Measurements from ENCODE around the gene IL1B. TPM values are rescaled to one million over a fixed set of nuclear protein-coding genes. Genes with fewer than 3 reads are reported as not detected.

The IL1B gene
- total RNA-seq, 2 experiments from 2014 or later, result not detected

DNA sequence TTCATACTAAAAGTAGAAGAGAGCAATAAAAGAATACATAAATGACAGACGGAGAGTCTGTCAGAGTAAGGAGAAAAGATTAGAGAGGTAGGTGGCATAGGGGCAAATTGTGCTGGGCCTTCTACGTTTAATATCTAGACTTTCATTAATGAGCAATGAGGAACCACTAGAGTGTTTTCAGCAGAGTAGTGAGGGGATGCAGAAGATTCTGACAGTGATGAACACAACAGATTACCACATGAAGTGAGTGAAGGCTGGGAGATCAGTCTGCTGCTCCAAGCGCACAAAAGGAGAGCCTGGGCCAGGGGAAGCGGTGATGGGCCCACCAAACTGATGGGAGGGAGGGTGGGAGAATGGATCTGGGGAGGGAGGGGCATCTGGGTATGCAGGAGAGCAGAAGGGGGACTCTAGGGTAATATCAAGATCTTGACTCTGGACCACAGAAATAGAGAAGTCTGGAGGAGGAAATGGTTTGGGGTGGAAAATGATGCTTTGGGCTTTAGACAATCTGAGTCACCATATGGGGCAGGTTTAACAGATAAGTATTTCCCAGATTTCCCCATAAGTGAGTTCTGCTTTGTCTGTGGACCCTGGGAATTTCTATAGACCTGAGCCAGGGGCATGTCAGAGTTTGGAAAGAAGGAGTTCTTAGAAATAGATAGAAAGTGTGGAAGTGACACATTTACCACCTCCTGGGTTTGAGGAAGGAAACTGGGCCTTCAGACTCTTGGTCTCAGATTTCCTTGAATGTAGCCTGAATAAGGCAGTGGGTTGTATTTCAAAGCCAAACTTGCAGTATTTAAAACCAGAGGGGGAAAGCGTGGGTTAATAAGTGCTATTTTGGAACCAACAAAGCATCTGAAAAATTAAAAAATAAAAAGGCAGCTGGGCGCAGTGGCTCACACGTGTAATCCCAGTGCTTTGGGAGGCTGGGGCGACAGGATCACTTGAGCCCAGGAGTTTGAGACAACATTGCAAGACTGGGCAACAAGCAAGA, 37.3 kb downstream of the IL1B start:
- Histone ChIP-seq H3K4me3 (ENCODE audit: low read depth, low read length, poor library complexity, severe bottlenecking) (no peak overlapping the region), H2AFZ (ENCODE audit: low read length) (no peak overlapping the region), H3K9me2 (ENCODE audit: insufficient read depth, low read length) (no peaks in the 10 kb centered on the region), H3K9me3 (ENCODE audit: low read length) (no peaks in the 10 kb centered on the region), H3K4me1 (ENCODE audit: insufficient read depth, low read length, poor library complexity, severe bottlenecking) (peaks cover 3% of the 10 kb centered on the region), H3K79me2 (ENCODE audit: insufficient read depth, low read depth, low read length) (no peaks in the 10 kb centered on the region), H3K36me3 (ENCODE audit: insufficient read depth, low read length) (no peaks in the 10 kb centered on the region), H4K20me1 (ENCODE audit: insufficient read depth, low read length) (no peaks in the 10 kb centered on the region), H3K27ac (ENCODE audit: low read depth, low read length, poor library complexity, severe bottlenecking) (no peak overlapping the region), H3K4me2 (ENCODE audit: low read length) (no peak overlapping the region)
- DNase-seq (ENCODE audit: low spot score), result no peak
- BruUV-seq (replicated peaks), result no TSS peak
- no peak for TF ChIP-seq EZH2phosphoT487 (IDR thresholded peaks at IDR 0.05; ENCODE audit: borderline replicate concordance, low read depth, low read length)
- TF ChIP-seq, protein P1, sequence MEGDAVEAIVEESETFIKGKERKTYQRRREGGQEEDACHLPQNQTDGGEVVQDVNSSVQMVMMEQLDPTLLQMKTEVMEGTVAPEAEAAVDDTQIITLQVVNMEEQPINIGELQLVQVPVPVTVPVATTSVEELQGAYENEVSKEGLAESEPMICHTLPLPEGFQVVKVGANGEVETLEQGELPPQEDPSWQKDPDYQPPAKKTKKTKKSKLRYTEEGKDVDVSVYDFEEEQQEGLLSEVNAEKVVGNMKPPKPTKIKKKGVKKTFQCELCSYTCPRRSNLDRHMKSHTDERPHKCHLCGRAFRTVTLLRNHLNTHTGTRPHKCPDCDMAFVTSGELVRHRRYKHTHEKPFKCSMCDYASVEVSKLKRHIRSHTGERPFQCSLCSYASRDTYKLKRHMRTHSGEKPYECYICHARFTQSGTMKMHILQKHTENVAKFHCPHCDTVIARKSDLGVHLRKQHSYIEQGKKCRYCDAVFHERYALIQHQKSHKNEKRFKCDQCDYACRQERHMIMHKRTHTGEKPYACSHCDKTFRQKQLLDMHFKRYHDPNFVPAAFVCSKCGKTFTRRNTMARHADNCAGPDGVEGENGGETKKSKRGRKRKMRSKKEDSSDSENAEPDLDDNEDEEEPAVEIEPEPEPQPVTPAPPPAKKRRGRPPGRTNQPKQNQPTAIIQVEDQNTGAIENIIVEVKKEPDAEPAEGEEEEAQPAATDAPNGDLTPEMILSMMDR (conservative IDR thresholded peaks at IDR 0.05; ENCODE audit: low read length), result no peak
- ChIA-PET POLR2A (no interaction called here), CTCF (ENCODE audit: unreplicated experiment) (no interaction called here)
- intact Hi-C loops (cut with micrococcal nuclease; ENCODE audit: unreplicated experiment), result no loop called here

DNA sequence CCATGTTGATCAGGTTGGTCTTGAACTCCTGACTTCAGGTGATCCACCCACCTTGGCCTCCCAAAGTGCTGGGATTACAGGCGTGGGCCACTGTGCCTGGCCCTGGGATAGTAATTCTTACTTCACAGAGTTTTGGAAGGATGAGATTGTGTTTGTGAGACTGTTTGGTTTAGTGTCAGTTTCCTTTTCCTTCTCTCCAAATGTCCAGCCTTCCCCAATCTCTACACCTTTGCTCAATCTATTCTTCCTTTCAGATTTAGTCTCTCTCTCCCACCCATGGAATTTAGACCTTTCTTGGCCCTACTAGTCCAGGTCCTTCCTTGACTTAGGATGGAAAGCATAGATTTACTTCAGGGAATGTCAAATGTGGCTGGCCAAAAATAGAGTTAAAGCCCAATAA, 40.1 kb downstream of the IL1B start:
- H2AFZ ChIP-seq (ENCODE audit: low read length), result no peak overlapping the region
- ChIA-PET POLR2A (interaction anchor here (0.7 kb wide), 1 partner anchor 37 kb away, joined by 3 read pairs; no protein-coding TSS in a partner anchor), CTCF (ENCODE audit: unreplicated experiment) (no interaction called here)
- H3K4me2 ChIP-seq (ENCODE audit: low read length), result no peak overlapping the region
- no peaks in the 10 kb centered on the region for H3K9me2 ChIP-seq (ENCODE audit: insufficient read depth, low read length)
- no peak overlapping the region for H3K27ac ChIP-seq (ENCODE audit: low read depth, low read length, poor library complexity, severe bottlenecking)
- DNase-seq (ENCODE audit: low spot score), result no peak
- H3K79me2 ChIP-seq (ENCODE audit: insufficient read depth, low read depth, low read length), result no peaks in the 10 kb centered on the region
- intact Hi-C loops (cut with micrococcal nuclease; ENCODE audit: unreplicated experiment), result no loop called here
- H3K4me3 ChIP-seq (ENCODE audit: low read depth, low read length, poor library complexity, severe bottlenecking), result no peak overlapping the region
- no peaks in the 10 kb centered on the region for H3K36me3 ChIP-seq (ENCODE audit: insufficient read depth, low read length)
- no peaks in the 10 kb centered on the region for H4K20me1 ChIP-seq (ENCODE audit: insufficient read depth, low read length)
- no peak for TF ChIP-seq EZH2phosphoT487 (IDR thresholded peaks at IDR 0.05; ENCODE audit: borderline replicate concordance, low read depth, low read length)
- TF ChIP-seq, protein P1 (conservative IDR thresholded peaks at IDR 0.05; ENCODE audit: low read length), result no peak
- no peaks in the 10 kb centered on the region for H3K9me3 ChIP-seq (ENCODE audit: low read length)
- BruUV-seq (replicated peaks), result no TSS peak
- H3K4me1 ChIP-seq (ENCODE audit: insufficient read depth, low read length, poor library complexity, severe bottlenecking), result peaks cover 14% of the 10 kb centered on the region

DNA sequence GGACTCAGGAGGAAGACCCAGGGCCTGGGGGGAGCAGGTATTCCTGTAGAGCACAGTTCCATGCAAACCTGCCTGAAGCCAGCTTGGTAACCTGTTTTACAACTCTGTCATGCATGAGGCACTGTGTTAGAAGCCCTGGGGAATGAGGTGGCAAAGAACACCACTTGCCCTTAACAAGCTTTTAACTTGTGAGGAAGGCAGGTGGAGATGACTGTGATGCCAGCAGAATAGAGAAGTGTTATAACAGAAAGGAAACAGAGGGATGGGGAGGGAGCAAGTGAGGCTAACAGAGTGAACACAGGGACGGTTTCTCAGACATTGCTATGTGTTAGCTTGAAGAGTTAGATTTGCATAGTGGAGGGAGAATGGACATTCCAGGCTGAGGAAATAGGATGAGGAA, 40.8 kb downstream of the IL1B start:
- peak; percentile 8 for DNase-seq (ENCODE audit: low spot score)
- ChIA-PET CTCF (ENCODE audit: unreplicated experiment) (no interaction called here), POLR2A (interaction anchor here (0.6 kb wide), 2 partner anchors 123 to 222 kb away, joined by 3 read pairs; no protein-coding TSS in a partner anchor)
- Histone ChIP-seq H3K36me3 (ENCODE audit: insufficient read depth, low read length) (no peaks in the 10 kb centered on the region), H3K4me2 (ENCODE audit: low read length) (no peak overlapping the region), H3K4me3 (ENCODE audit: low read depth, low read length, poor library complexity, severe bottlenecking) (no peak overlapping the region), H3K9me2 (ENCODE audit: insufficient read depth, low read length) (no peaks in the 10 kb centered on the region), H3K79me2 (ENCODE audit: insufficient read depth, low read depth, low read length) (no peaks in the 10 kb centered on the region), H3K4me1 (ENCODE audit: insufficient read depth, low read length, poor library complexity, severe bottlenecking) (peaks cover 14% of the 10 kb centered on the region), H3K9me3 (ENCODE audit: low read length) (no peaks in the 10 kb centered on the region), H2AFZ (ENCODE audit: low read length) (no peak overlapping the region), H3K27ac (ENCODE audit: low read depth, low read length, poor library complexity, severe bottlenecking) (no peak overlapping the region), H4K20me1 (ENCODE audit: insufficient read depth, low read length) (no peaks in the 10 kb centered on the region)
- TF ChIP-seq EZH2phosphoT487 (IDR thresholded peaks at IDR 0.05; ENCODE audit: borderline replicate concordance, low read depth, low read length), result no peak
- BruUV-seq (replicated peaks), result no TSS peak
- intact Hi-C loops (cut with micrococcal nuclease; ENCODE audit: unreplicated experiment), result no loop called here
